MG63 (cell line): ENCODE results near the gene SORL1. TPM values are rescaled to one million over a fixed set of nuclear protein-coding genes. Genes with fewer than 3 reads are reported as not detected.

Experiments
- DNase-seq: peaks from one replicate; pipeline ENCODE4 v3.0.0-alpha.2; 2020
- H3K27me3 ChIP-seq: fragments of 250-450 bp; sonication (Bioruptor Pico); 2 replicates; pipeline ENCODE4 v1.5.1; 2020; ENCODE audit warnings: mild to moderate bottlenecking, moderate library complexity
- H3K36me3 ChIP-seq: fragments of 250-450 bp; sonication (Bioruptor Pico); 2 replicates; pipeline ENCODE4 v1.5.1; 2020; ENCODE audit warnings: mild to moderate bottlenecking, moderate library complexity
- H3K4me3 ChIP-seq: fragments of 250-450 bp; sonication (Bioruptor Pico); 2 replicates; pipeline ENCODE4 v1.5.1; 2020; ENCODE audit warnings: mild to moderate bottlenecking, moderate library complexity
- H3K9me3 ChIP-seq: fragments of 250-450 bp; sonication (Bioruptor Pico); 2 replicates; pipeline ENCODE4 v1.5.1; 2020; ENCODE audit warnings: mild to moderate bottlenecking, moderate library complexity
- total RNA-seq: library from RNA; depleted of rRNA; stranded (reverse); fragments of >200 nt; shearing (Covaris generic); gene quantifications from 2 replicates; pipeline ENCODE4 v1.2.3, GENCODE V29; 2014; ENCODE audit warnings: low replicate concordance; rRNA removed

SORL1 gene
- total RNA-seq, 1 experiment from 2014 or later = 0.69 TPM

DNA sequence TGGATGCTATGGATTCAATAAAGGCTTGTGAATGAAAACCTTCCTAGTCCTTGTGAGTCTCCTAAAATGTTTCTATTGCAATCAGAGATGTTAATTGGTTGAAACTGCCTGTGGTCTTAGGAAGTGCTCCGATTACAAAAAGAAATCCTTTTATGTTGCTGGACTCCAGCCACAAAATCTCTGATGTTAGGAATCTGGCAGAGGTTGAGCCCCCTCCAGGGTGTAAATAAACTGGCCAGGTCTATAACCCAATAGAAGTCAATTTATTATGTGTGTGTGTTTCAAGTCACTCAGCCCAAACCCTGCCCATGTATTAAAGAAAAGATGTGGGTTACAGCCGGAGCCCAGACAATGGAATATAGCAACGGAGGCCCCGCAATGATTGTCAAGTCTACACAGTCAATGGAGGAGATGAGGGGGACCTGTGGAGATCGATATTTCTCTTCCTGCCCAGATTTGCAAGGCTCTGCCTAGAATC lies 218.7 kb downstream of the SORL1 start:
- H3K36me3 ChIP-seq = no peaks in the 10 kb centered on the region
- no peak for DNase-seq
- no peaks in the 10 kb centered on the region for H3K27me3 ChIP-seq
- no peak overlapping the region for H3K4me3 ChIP-seq
- no peaks in the 10 kb centered on the region for H3K9me3 ChIP-seq

DNA sequence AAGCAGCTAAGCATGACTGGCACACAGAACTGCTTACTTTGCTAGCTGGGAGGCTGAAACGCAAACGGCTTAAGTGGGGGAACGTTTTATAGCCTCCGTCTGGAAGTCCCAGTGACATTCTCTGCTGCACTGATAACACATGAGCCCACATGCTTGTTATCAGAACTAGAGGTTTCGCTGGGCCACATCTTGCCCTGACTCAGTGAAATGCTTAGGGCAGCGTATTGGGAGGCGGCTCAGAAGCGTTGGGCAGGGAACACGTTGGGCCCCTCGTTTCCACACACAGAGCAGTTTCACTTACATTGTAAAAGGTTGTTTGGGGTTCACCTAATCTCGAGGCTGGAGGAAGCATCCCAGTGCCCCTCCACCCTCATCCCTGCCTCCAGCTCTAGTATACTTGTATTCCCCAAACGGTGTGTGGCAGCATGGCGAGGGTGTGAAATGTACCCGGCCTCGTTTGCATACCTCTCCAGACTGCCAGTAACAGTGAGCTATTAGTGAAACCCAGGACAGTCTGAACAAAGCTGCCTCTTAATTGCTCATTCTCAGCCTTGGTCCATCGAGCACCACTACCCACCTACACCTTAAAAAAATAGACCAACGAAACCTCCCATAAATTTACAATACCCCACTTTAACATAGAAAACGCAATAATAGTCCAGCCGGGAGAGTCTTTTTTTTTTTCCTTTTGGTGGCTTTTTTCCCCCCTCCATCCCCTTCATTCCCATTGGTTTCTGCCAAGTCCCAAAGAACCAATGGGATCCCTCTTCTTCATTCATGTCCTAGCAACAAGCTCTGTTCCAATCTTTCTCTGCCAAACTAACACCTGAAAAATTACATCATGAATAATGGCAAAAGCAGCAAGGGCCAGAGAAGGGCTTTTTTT lies 219.4 kb downstream of the SORL1 start:
- Histone ChIP-seq H3K4me3 (no peak overlapping the region), H3K9me3 (no peaks in the 10 kb centered on the region), H3K27me3 (no peaks in the 10 kb centered on the region), H3K36me3 (no peaks in the 10 kb centered on the region)
- DNase-seq = no peak

DNA sequence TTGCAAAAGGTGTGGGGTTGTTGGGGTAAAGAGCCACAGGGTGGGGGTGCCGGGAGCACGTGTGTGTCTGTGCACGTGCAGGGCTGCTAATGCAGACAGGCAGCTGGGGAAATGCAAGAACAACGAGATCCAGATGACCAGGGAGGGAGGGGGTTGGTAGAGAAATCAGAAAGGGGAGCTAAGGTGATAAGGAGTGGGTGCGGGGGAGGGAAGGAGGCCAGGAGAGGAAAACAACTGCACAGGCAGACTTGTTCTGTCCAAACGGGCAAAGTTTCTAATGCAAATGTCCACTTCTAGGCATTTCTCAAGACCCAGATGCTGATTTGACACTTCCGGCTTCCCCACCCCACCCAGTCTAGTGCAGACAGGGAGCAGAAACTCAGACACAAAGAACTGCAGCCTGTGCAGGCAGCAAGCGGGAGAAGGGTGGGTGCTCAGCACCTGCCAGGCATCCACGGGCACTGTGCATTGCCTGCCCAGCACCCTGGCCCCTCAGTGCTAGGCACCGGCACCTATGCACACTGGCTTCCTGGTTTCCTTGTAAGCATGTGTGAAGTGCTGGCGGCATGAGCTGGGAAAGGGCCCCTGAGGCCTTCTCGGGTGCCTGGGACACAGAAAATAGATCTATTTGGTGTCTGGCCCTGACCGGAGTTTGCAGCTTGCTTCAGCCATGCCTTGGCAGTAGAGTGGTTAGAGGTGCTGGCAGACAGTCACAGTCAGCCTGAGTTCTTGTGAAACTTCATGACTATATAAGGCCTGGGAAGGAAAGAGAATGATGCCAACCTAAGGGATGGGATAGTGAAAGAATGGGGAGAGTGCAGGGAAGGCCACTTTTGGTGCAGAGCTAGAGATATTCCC lies 220.7 kb downstream of the SORL1 start:
- no peak for DNase-seq
- H3K27me3 ChIP-seq = no peaks in the 10 kb centered on the region
- H3K4me3 ChIP-seq = no peak overlapping the region
- no peaks in the 10 kb centered on the region for H3K36me3 ChIP-seq
- no peaks in the 10 kb centered on the region for H3K9me3 ChIP-seq

DNA sequence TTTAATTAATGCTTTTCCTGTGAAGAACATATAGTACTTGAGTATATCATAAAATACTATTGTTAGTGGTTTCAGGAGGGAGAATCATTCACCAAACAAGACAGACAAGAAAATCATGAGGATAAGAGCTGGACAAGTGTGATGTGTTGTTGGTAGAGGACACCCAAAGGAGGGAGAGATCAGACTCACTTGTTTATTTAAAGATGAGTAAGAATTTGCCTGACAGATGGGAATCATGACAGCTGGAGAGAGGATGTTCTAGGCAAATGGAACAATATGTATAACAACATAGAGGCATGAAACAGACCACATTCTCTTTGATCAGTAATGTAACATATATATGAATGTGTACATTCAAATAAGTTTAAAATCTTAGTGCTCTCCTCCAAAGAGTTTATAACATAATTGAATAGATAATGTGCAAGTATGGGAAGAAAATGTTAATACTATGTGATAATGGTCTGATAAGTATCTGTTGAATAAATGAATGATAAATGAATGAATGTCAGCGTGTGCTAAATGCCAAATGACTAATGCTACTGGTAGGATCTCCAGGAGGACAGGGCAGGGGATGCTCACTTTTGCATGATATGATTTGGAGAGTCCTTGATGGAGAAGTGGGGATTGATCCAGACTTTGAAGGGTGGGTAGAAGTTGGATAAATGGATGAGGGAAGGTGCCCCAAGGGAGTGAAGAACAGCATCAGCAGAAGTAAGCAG lies 229.6 kb downstream of the SORL1 start:
- no peak for DNase-seq
- Histone ChIP-seq H3K27me3 (no peaks in the 10 kb centered on the region), H3K9me3 (no peaks in the 10 kb centered on the region), H3K36me3 (no peaks in the 10 kb centered on the region), H3K4me3 (no peak overlapping the region)

Other genes with a start within 250 kb of the SORL1 start
- 20.4 and 44.0 TPM in 2 replicates for gene SC5D, start 159.5 kb upstream of the SORL1 start, total RNA-seq